OCI-LY7 (cell line): ENCODE results near the gene ARHGAP6. TPM values are rescaled to one million over a fixed set of nuclear protein-coding genes. Genes with fewer than 3 reads are reported as not detected.

Experiments used
- BruUV-seq: library from RNA; stranded (reverse); fragments of 400-500 nt; replicated peaks from 2 replicates; lab custom pipeline; 2021; lab: Mats Ljungman, UMichigan
- CTCF ChIA-PET: fragments of 300-600 bp; sonication (Branson Sonifier 250); formaldehyde crosslinking; loops from one replicate; lab custom pipeline; 2022; ENCODE audit warnings: antibody characterized with exemption; ENCODE audit not compliant: unreplicated experiment; lab: Charles Lee
- POLR2A ChIA-PET: fragments of 300-600 bp; sonication (Branson Sonifier 250); formaldehyde crosslinking; loops from one replicate; lab custom pipeline; 2022; ENCODE audit warnings: antibody characterized with exemption; lab: Charles Lee
- DNase-seq: peaks from one replicate; pipeline ENCODE4 v3.0.0-alpha.2; 2015; ENCODE audit warnings: low spot score
- H2AFZ ChIP-seq: fragments of 200-600 bp; sonication (generic), shearing (Covaris generic); 2 replicates; pipeline ENCODE4 v1.6.1; 2014; ENCODE audit warnings: mild to moderate bottlenecking, antibody characterized with exemption, low read length, moderate library complexity
- H3K27ac ChIP-seq: fragments of 200-600 bp; sonication (generic); 2 replicates; pipeline ENCODE4 v1.5.1; 2014; ENCODE audit warnings: mixed run types, low read depth, mild to moderate bottlenecking, moderate library complexity, low read length, inconsistent platforms; ENCODE audit not compliant: poor library complexity, severe bottlenecking
- H3K36me3 ChIP-seq: fragments of 200-600 bp; sonication (generic); 2 replicates; pipeline ENCODE4 v1.6.1; 2014; ENCODE audit warnings: mild to moderate bottlenecking, antibody characterized with exemption, low read length, moderate library complexity, mixed read lengths; ENCODE audit not compliant: insufficient read depth
- H3K4me1 ChIP-seq: fragments of 200-600 bp; sonication (generic); 2 replicates; pipeline ENCODE4 v1.5.1; 2014; ENCODE audit warnings: mild to moderate bottlenecking, low read length; ENCODE audit not compliant: insufficient read depth, poor library complexity, severe bottlenecking
- H3K4me2 ChIP-seq: fragments of 200-600 bp; sonication (generic); 2 replicates; pipeline ENCODE4 v1.6.1; 2014; ENCODE audit warnings: mild to moderate bottlenecking, low read length
- H3K4me3 ChIP-seq: fragments of 200-600 bp; sonication (generic); 2 replicates; pipeline ENCODE4 v1.5.1; 2014; ENCODE audit warnings: mild to moderate bottlenecking, low read depth, low read length; ENCODE audit not compliant: poor library complexity, severe bottlenecking
- H3K79me2 ChIP-seq: fragments of 200-600 bp; sonication (generic); 2 replicates; pipeline ENCODE4 v1.6.1; 2016; ENCODE audit warnings: low read depth, mild to moderate bottlenecking, low read length, moderate library complexity, mixed read lengths; ENCODE audit not compliant: insufficient read depth
- H3K9me2 ChIP-seq: fragments of 200-600 bp; sonication (generic); 2 replicates; pipeline ENCODE4 v1.6.1; 2016; ENCODE audit warnings: mild to moderate bottlenecking, low read length, mixed read lengths; ENCODE audit not compliant: insufficient read depth
- H3K9me3 ChIP-seq: fragments of 200-600 bp; sonication (generic); 2 replicates; pipeline ENCODE4 v1.6.1; 2014; ENCODE audit warnings: mild to moderate bottlenecking, mixed run types, low read length, mixed read lengths
- H4K20me1 ChIP-seq: fragments of 200-600 bp; sonication (generic); 2 replicates; pipeline ENCODE4 v1.6.1; 2014; ENCODE audit warnings: mild to moderate bottlenecking, antibody characterized with exemption, low read length, moderate library complexity, mixed read lengths; ENCODE audit not compliant: insufficient read depth
- CTCF ChIP-seq: fragments of 200-600 bp; sonication (generic); conservative IDR thresholded peaks from 2 replicates; pipeline ENCODE4 v1.5.1; 2014; ENCODE audit warnings: mild to moderate bottlenecking, antibody characterized with exemption, low read length, moderate library complexity, mixed read lengths
- EZH2phosphoT487 ChIP-seq: fragments of 200-600 bp; sonication (generic); IDR thresholded peaks from 2 replicates; pipeline ENCODE4 v1.6.1; 2018; ENCODE audit warnings: low read depth, borderline replicate concordance, mild to moderate bottlenecking, mixed run types, antibody characterized with exemption, low read length, moderate library complexity, mixed read lengths
- intact Hi-C: fragments of 100-400 bp; cut with micrococcal nuclease; formaldehyde crosslinking; loops from one replicate; pipeline ENCODE4 v1.10.0; 2022; ENCODE audit not compliant: unreplicated experiment
- total RNA-seq, 2 experiments: library from RNA; depleted of rRNA in 1 of 2; stranded (reverse); fragments of >200 nt in 1 of 2; shearing (Covaris generic) in 1 of 2; gene quantifications; 2 replicates each; pipeline ENCODE4 v1.2.3, GENCODE V29; 2014 to 2022

ARHGAP6 gene
- total RNA-seq, 2 experiments from 2014 or later = not detected

DNA sequence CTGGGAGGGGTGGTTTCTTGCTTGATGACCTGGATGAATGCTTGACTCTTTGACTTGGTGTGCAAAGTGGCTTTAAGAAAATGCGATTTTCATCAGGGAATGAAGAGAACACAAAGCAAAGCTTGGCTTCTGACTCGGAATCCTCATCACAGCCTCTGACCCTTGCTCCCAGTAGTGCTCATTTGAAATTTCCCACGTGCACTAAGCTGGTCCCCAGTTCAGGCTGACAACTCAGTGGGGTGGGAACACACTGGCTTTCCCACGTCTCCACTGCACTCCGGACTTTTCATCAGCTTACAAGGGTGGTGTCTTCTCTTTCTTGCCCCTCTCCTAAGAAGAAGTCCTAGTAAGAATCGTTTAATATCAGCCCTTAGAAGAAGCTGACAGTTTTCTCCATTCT is 501.3 kb downstream of the ARHGAP6 start:
- H2AFZ ChIP-seq = no peak overlapping the region
- TF ChIP-seq EZH2phosphoT487 (no peak), CTCF (no peak)
- no peak overlapping the region for H3K4me2 ChIP-seq
- no peak for DNase-seq
- no TSS peak for BruUV-seq
- peaks cover 6% of the 10 kb centered on the region for H3K4me1 ChIP-seq
- H3K4me3 ChIP-seq = no peak overlapping the region
- ChIA-PET CTCF (no interaction called here), POLR2A (no interaction called here)
- no peaks in the 10 kb centered on the region for H3K9me2 ChIP-seq
- H3K27ac ChIP-seq = no peak overlapping the region
- H3K79me2 ChIP-seq = no peaks in the 10 kb centered on the region
- intact Hi-C loops = no loop called here
- no peaks in the 10 kb centered on the region for H3K36me3 ChIP-seq
- H4K20me1 ChIP-seq = no peaks in the 10 kb centered on the region
- H3K9me3 ChIP-seq = no peaks in the 10 kb centered on the region

GRCh38 chrX:11159149-11159548 is 506.6 kb downstream of the ARHGAP6 start:
- H3K4me2 ChIP-seq = no peak overlapping the region
- TF ChIP-seq CTCF = no peak
- no peak for TF ChIP-seq EZH2phosphoT487
- DNase-seq = no peak
- BruUV-seq = no TSS peak
- H4K20me1 ChIP-seq = no peaks in the 10 kb centered on the region
- no peak overlapping the region for H3K27ac ChIP-seq
- H3K4me3 ChIP-seq = no peak overlapping the region
- CTCF ChIA-PET = no interaction called here
- H3K36me3 ChIP-seq = no peaks in the 10 kb centered on the region
- H3K9me2 ChIP-seq = no peaks in the 10 kb centered on the region
- intact Hi-C loops = no loop called here
- no peaks in the 10 kb centered on the region for H3K79me2 ChIP-seq
- H3K4me1 ChIP-seq = peaks cover 6% of the 10 kb centered on the region
- no peak overlapping the region for H2AFZ ChIP-seq
- no peaks in the 10 kb centered on the region for H3K9me3 ChIP-seq
- POLR2A ChIA-PET = no interaction called here

GRCh38 chrX:11151799-11152559 is 513.7 kb downstream of the ARHGAP6 start:
- Histone ChIP-seq H3K4me2 (no peak overlapping the region), H4K20me1 (no peaks in the 10 kb centered on the region), H3K27ac (no peak overlapping the region), H3K4me3 (no peak overlapping the region), H3K9me2 (no peaks in the 10 kb centered on the region), H3K9me3 (no peaks in the 10 kb centered on the region), H2AFZ (peak overlapping the region; percentile 9; the same call in 1 of the 2 replicates), H3K79me2 (no peaks in the 10 kb centered on the region), H3K4me1 (no peaks in the 10 kb centered on the region), H3K36me3 (no peaks in the 10 kb centered on the region)
- intact Hi-C loops = no loop called here
- no peak for DNase-seq
- no TSS peak for BruUV-seq
- no peak for TF ChIP-seq EZH2phosphoT487
- ChIA-PET POLR2A (interaction anchor here (0.7 kb wide), 1 partner anchor 16 kb away, joined by 3 read pairs; no protein-coding TSS in a partner anchor), CTCF (no interaction called here)
